WI38 (cell line): ENCODE results near the gene PPP1CB.

Source experiments
- H3K4me3 ChIP-seq: 2 replicates; pipeline ENCODE4 v1.5.1; 2011; ENCODE audit warnings: low read depth, mild to moderate bottlenecking, control low read depth, low read length
- CTCF ChIP-seq: IDR thresholded peaks from 2 replicates; pipeline ENCODE4 v1.5.1; 2012; ENCODE audit warnings: low read depth, mild to moderate bottlenecking, control low read depth, low read length

Gene PPP1CB

GRCh38 chr2:28745876-28746275, 5.8 kb upstream of the PPP1CB start:
- H3K4me3 ChIP-seq, result no peak overlapping the region
- TF ChIP-seq CTCF, result no peak

- no peak overlapping the region for H3K4me3 ChIP-seq
- TF ChIP-seq CTCF, result no peak
Observed at GRCh38 chr2:28746429-28747111, 5.1 kb upstream of the PPP1CB start.

GRCh38 chr2:28747714-28748113, 3.9 kb upstream of the PPP1CB start:
- TF ChIP-seq CTCF, result no peak
- H3K4me3 ChIP-seq, result no peak overlapping the region

DNA sequence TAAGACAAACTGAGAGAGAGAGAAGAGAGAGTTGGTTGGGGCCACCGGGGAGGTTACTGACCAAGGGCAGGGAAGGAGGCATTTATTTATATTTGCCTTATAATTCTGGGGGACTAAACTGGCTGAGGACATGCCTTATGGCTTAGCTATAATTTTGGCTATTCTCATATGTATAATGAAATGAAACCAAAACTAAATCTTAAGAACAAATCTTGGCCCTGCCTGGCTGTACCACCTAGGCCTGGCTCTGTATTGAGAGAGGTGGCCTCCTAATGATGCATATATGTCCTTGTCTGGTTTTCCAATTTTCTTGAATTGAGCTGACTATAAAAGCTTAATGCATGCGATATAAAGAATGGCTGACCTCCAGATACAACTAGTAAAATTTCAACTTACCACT, 3.5 kb upstream of the PPP1CB start:
- no peak for TF ChIP-seq CTCF
- no peak overlapping the region for H3K4me3 ChIP-seq

DNA sequence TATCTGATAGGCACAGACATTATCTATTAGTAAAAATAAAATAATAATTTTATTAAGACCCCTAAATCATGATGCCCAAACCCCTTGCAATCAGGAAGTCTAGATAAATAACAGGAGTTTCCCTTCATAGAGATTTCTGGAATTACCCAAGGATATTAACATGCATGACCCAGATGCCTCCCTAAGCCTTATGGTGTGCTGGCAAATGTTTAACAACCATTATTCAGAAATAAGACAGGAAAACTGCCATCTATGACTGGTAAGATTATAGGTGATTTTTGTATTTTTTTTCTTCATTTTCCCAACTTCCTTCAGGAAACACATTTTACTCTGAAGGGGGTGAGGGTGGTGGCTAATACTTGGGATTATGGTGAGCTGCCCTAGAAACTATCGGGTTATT, 2.7 kb upstream of the PPP1CB start:
- no peak for TF ChIP-seq CTCF

GRCh38 chr2:28749526-28749925, 2.1 kb upstream of the PPP1CB start:
- no peak overlapping the region for H3K4me3 ChIP-seq
- no peak for TF ChIP-seq CTCF

More for the DNA sequence above, 2.7 kb upstream of the PPP1CB start:
- no peak overlapping the region for H3K4me3 ChIP-seq

- peak overlapping the region; percentile 81 for H3K4me3 ChIP-seq
- no peak for TF ChIP-seq CTCF
Observed at GRCh38 chr2:28750316-28751251, 1.0 kb upstream of the PPP1CB start.
